ENCODE results near the gene TCF25.

GRCh38 chr16:89925596-89926079 is 52.2 kb downstream of the TCF25 start:
- TF ChIP-seq POLR2A (IDR thresholded peaks at IDR 0.05; ENCODE audit: borderline replicate concordance, extremely low read depth, insufficient read depth, insufficient read length), result no peak
- no peak for TF ChIP-seq CTCF (IDR thresholded peaks at IDR 0.05 in 2 of 3, conservative IDR thresholded peaks at IDR 0.05 in 1 of 3; ENCODE audit: borderline replicate concordance in 1 of 3, insufficient read depth in 1 of 3, low read depth in 2 of 3, low read length in 2 of 3)
- TF ChIP-seq TCF7L2 (IDR thresholded peaks at IDR 0.05; ENCODE audit: borderline replicate concordance, extremely low read depth, insufficient read depth, insufficient read length), result no peak
- no peak for TF ChIP-seq SP1 (IDR thresholded peaks at IDR 0.05; ENCODE audit: low read depth)
- no peak for TF ChIP-seq POLR2AphosphoS5 (IDR thresholded peaks at IDR 0.05; ENCODE audit: low read depth, low read length)
- TF ChIP-seq JUND (IDR thresholded peaks at IDR 0.05), result no peak
- TF ChIP-seq MAX (IDR thresholded peaks at IDR 0.05), result no peak
- no peak for TF ChIP-seq EZH2phosphoT487 (IDR thresholded peaks at IDR 0.05; ENCODE audit: borderline replicate concordance)
- no peak for TF ChIP-seq EZH2 (IDR thresholded peaks at IDR 0.05)

All from HCT116 (cell line).